ENCODE results near the gene ALDH3B2.

ALDH3B2 gene

DNA sequence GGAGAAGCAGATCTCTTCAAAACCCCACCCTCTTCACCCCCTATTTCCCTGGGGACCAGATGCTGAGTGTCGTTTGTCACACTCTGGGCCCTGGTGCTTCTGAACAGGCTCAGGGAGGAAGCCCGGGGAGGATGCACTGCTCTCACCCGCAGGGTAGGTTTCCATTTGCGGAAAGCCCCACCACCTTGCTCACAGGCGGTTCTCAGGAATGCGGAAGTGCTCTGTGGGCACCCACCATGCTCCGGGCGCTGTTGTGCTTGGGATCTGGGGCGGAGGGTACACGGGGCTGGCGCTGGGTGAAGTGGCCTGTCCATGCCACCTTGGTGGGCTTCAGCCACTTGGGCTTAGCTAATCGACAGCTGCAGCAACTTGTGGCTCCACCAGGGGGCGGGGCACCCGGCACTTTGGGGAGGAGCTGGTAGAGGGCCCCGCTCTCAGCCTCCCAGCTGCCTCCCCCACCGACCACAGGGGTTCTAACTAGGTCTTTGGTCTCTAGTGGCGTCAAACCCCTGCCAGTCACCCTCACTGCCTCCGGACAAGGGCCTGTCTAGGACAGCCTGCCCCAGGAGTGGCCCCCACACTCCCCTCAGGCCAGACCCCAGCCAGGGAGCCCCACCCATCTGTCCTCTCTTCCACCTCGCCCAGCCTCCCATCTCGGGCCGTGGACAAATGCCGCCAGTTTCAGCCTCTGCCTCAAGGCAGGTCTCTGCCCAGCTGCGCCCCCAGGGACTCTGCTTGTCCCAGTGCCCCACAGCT is 60.3 kb downstream of the ALDH3B2 start:
- DNase-seq (ENCODE audit: low spot score), result peak; percentile 24

DNA sequence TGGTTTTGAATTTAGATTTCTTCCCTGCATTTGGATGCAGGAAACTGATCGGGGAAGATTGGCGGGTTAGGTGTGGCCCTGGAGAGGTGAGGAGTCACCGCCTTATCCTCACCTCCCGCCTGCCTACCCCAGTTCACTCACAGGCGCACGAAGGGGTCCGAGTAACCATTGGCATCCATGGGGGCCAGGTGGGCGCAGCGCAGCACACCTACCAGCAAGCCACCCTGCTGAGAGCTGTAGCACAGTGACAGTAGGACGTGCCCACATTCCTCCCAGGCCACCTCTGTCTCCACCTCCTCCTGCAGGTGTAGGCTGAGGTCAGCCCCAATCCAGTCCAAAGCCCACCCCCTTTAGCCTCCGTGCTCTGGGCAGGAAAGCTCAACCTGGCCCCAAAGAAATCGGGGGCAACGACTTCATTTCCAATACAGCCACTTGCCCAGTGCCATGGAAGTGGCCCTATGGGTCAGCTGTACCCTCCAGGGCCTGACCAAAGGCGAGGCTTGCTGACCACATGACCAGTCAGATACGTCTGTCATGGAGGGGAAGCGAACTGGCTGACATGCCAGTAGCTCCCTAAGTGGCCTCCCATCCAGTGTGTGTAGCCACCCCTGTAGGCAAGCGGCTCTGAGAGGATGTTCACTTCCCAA is 61.0 kb downstream of the ALDH3B2 start:
- DNase-seq (ENCODE audit: low spot score), result no peak

DNA sequence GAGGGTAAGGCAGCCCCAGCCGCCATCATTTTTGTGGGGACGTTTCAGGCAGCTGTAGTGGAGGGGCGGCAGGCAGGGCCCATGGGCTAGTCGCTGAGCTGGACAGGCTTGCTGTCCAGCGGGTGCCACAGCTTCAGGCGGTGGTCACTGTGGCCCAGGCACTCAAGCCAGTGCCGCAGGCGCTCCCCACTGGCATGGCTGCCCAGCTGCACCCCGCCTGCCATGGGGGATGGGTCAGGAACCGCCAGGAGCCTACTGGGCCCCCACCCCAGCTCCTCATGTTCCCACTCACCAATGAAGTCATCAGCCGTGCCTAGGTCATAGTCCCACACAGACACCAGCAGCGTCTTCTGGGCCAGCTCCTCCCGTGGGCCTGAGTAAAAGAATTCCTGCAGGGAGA is 61.7 kb downstream of the ALDH3B2 start:
- no peak for DNase-seq (ENCODE audit: low spot score)
